Breast epithelium (tissue), 4 donors: ENCODE measurements around the gene RTN4R. TPM values are rescaled to one million over a fixed set of nuclear protein-coding genes. Genes with fewer than 3 reads are reported as not detected.
"Not testable (repeated sequence)": the region's sequence is repeated elsewhere in the genome, so short reads cannot be mapped to it uniquely, and the experiment has no call there.

ENCODE experiments used
- DNase-seq, 2 donors: peaks; one replicate each; pipeline ENCODE4 v3.0.0-alpha.2; 2019; ENCODE audit warnings: low spot score in 2 of 2
- H3K27ac ChIP-seq, 2 donors: fragments of 200-600 bp; sonication (generic) in 1 of 2; one replicate each; pipeline ENCODE4 v1.5.1; 2016 to 2019; ENCODE audit warnings: mild to moderate bottlenecking in 1 of 2
- H3K27me3 ChIP-seq, 2 donors: fragments of 200-600 bp; sonication (generic) in 1 of 2; one replicate each; pipeline versions ENCODE4 v1.5.1 to v1.6.0; 2017 to 2019; ENCODE audit warnings: control low read depth in 1 of 2, mild to moderate bottlenecking in 1 of 2
- H3K36me3 ChIP-seq: fragments of 200-600 bp; one replicate; pipeline ENCODE4 v1.5.1; 2019
- H3K4me1 ChIP-seq, 2 donors: fragments of 200-600 bp; sonication (generic); one replicate each; pipeline ENCODE4 v1.5.1; 2016 to 2019; ENCODE audit warnings: control low read depth in 1 of 2
- H3K4me3 ChIP-seq, 3 donors: fragments of 200-600 bp; sonication (generic); 1 replicate in 2 of 3; 2 replicates in 1 of 3; pipeline ENCODE4 v1.5.1; 2016 to 2019; ENCODE audit warnings: mild to moderate bottlenecking in 3 of 3, moderate library complexity in 2 of 3
- H3K9me3 ChIP-seq, 2 donors: fragments of 200-600 bp; sonication (generic) in 1 of 2; one replicate each; pipeline ENCODE4 v1.5.1; 2016 to 2019; ENCODE audit warnings: control low read depth in 1 of 2
- POLR2A ChIP-seq: fragments of 450-650 bp; IDR thresholded peaks from one replicate; pipeline ENCODE4 v1.6.1; 2016; ENCODE audit warnings: antibody characterized with exemption, mild to moderate bottlenecking, moderate library complexity
- POLR2AphosphoS5 ChIP-seq, 3 donors: sonication (generic); formaldehyde crosslinking; IDR thresholded peaks; one replicate each; pipeline ENCODE4 v1.6.1; 2017; ENCODE audit warnings: antibody characterized with exemption in 3 of 3
- intact Hi-C: fragments of 100-400 bp; cut with DNase I; formaldehyde crosslinking; loops from one replicate; pipeline ENCODE4 v1.15.1; 2023; ENCODE audit warnings: low total_unique reads
- total RNA-seq, 3 donors: library from RNA; depleted of rRNA; stranded (reverse); fragments of >200 nt; gene quantifications; one replicate each; pipeline ENCODE4 v1.1.0, GENCODE V29; 2016
- TF ChIP-seq, protein P1 (sequence below), 3 donors: fragments of 450-650 bp; IDR thresholded peaks; one replicate each; pipeline ENCODE4 v1.5.1; 2016 to 2017; ENCODE audit warnings: antibody characterized with exemption in 3 of 3, mild to moderate bottlenecking in 3 of 3, moderate library complexity in 3 of 3

Gene RTN4R
- total RNA-seq, 3 donors from 2014 or later = 0.48 to 2.0 (median 1.9) TPM

DNA sequence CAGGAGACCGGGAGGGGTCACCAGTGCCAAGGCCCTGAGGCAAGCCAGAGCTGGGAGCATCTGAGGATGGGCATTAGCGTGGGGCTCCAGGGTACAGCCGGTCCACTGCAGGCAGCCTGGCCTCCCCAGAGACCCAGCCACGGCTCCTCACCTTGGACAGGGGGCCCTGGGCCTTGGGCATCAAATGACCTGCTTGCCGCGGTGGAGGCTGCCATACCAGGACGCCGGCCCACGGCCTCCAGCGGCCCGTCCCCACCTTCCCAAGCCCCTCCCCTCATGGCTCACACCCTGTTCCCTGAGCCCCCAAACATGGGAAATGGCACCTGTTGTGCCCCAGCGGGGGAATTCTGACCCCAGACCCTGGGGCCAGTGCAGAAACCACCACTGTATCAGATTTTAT lies 12.7 kb upstream of the RTN4R start:
- H3K36me3 ChIP-seq = no peaks in the 10 kb centered on the region
- H3K27me3 ChIP-seq = no peaks in the 10 kb centered on the region
- intact Hi-C loops = no loop called here
- no peak overlapping the region for H3K27ac ChIP-seq
- DNase-seq = no peak
- TF ChIP-seq, protein P1, sequence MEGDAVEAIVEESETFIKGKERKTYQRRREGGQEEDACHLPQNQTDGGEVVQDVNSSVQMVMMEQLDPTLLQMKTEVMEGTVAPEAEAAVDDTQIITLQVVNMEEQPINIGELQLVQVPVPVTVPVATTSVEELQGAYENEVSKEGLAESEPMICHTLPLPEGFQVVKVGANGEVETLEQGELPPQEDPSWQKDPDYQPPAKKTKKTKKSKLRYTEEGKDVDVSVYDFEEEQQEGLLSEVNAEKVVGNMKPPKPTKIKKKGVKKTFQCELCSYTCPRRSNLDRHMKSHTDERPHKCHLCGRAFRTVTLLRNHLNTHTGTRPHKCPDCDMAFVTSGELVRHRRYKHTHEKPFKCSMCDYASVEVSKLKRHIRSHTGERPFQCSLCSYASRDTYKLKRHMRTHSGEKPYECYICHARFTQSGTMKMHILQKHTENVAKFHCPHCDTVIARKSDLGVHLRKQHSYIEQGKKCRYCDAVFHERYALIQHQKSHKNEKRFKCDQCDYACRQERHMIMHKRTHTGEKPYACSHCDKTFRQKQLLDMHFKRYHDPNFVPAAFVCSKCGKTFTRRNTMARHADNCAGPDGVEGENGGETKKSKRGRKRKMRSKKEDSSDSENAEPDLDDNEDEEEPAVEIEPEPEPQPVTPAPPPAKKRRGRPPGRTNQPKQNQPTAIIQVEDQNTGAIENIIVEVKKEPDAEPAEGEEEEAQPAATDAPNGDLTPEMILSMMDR (IDR thresholded peaks at IDR 0.05) = no peak
- TF ChIP-seq POLR2A (no peak), POLR2AphosphoS5 (IDR thresholded peaks at IDR 0.05) (no peak)
- no peaks in the 10 kb centered on the region for H3K4me1 ChIP-seq
- no peaks in the 10 kb centered on the region for H3K9me3 ChIP-seq
- no peak overlapping the region for H3K4me3 ChIP-seq

DNA sequence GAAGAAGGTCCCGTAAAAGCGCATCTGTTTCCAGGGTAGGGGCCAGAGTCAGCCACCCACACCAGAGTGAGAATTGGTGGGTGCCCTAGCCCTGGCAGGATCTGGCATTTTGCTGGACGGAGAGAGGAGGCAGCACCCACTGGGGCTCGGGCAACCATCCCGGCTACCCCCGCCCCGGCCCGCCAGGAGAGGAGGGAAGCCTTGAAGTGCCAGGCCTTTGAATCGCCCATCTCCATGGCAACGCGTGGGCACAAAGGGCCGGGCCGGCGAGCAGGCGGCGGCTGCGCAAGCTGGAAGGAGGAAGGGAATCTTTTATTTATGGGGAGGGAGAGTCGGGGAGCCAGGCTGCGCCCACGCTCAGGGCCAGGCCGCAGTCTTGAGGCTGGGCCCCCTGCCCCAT lies 12.0 kb upstream of the RTN4R start:
- intact Hi-C loops = not testable (repeated sequence)

DNA sequence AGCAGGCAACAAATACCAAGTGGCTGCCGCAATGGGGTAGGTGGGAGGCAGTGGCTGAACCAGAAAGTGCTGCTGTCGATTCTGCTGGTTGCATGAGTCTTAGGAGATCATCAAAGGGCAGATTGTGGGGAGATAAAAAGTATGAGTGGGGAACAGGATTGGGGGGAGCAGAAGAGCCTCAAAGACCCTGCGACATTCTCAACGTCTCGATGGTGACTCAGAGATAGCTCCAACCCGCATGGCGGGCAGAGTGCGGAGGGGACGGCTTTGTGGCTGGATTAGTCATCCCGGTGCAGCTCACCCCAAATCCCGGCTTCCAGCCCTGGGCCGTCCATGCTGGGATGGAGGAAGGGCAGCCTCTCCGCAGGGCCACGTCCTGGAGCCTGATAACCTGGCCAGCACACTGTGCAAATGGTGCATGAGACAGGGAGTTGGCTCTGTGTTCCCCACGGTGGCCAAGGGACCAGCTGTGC lies 11.6 kb upstream of the RTN4R start:
- no peaks in the 10 kb centered on the region for H3K27me3 ChIP-seq
- no peak overlapping the region for H3K27ac ChIP-seq
- no peak for DNase-seq
- no peaks in the 10 kb centered on the region for H3K36me3 ChIP-seq
- intact Hi-C loops = no loop called here
- no peaks in the 10 kb centered on the region for H3K9me3 ChIP-seq
- no peaks in the 10 kb centered on the region for H3K4me1 ChIP-seq
- TF ChIP-seq, protein P1 (IDR thresholded peaks at IDR 0.05) = no peak
- no peak for TF ChIP-seq POLR2A
- TF ChIP-seq POLR2AphosphoS5 (IDR thresholded peaks at IDR 0.05) = no peak
- no peak overlapping the region for H3K4me3 ChIP-seq

More for the DNA sequence above, 12.0 kb upstream of the RTN4R start:
- H3K36me3 ChIP-seq, H3K27ac ChIP-seq, H3K4me1 ChIP-seq, H3K27me3 ChIP-seq, H3K4me3 ChIP-seq, H3K9me3 ChIP-seq, DNase-seq: not testable (repeated sequence)

DNA sequence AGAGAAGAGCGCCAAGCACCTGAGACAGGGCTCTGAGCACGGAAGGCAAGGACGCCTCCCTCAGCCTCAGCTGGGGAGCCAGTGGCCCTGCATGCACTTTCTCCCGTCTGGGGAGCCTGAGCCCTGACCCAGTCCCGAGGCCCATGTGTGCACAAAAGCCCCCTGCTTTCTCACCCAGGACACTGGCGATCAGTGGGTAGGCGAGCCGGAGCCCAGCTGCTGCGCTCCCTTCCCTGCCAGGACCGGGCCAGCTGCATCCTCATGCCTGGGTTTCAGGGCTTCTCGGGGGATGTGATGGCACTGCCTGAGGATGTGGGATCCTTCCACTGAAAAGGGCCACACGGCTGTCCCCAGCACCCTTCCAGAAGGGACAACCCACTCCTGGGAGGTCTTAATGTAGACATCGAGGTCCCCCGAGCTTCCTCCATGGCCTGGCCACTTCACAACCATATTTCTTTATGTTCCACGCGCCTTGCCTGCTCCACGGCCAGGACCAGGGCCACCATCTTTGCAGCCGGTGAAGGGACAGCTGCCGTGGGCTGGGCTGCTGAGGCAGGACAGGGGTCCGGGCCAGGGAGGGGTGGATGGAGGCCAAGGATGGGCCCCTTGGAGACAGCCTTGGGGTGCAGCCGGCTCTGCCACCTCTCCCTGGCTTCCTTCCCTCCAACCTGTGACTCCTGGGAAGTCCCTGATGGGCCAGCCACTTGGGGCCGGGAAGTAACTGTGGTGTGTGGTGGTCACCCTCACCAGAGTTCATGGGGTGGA lies 10.8 kb upstream of the RTN4R start:
- H3K4me1 ChIP-seq, H3K27me3 ChIP-seq, DNase-seq, H3K4me3 ChIP-seq, H3K9me3 ChIP-seq, H3K27ac ChIP-seq, H3K36me3 ChIP-seq, intact Hi-C loops: not testable (repeated sequence)

DNA sequence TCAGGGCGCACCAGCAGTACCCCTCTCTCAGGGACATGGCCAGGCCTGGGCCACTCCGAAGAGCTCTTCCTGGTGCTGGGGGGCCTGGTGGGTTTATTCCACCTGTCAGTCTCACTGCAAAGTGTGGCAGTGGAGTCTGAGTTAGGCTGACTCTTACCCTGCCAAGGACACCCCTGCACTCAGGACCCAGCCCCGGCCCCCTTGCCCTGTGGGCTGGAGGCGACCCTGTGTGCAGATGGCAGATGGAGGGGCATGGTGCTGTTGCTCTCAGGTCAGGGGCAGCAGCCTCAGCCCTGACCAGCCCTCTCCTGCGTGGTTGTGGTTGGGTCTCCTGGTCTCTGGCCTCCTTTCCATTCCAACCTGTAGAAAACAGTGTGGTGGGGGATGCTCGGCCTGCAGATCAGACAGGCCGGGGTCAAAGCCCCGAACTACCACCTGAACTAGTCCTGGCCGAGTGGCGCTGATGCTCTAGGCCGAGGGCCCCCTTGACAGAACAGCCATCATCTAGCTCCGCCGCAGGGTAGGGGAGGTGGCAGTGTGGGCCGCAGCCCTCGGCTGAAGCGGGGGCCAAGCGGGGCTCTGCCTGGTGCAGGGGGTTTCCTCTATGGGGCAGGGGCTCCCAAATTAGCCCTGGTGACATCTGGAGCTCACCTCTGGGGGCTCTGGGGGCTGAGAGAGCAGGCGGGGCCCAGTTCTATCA lies 10.0 kb upstream of the RTN4R start:
- DNase-seq, H3K9me3 ChIP-seq, intact Hi-C loops, H3K36me3 ChIP-seq, H3K27ac ChIP-seq, H3K4me3 ChIP-seq, H3K4me1 ChIP-seq, H3K27me3 ChIP-seq: not testable (repeated sequence)

DNA sequence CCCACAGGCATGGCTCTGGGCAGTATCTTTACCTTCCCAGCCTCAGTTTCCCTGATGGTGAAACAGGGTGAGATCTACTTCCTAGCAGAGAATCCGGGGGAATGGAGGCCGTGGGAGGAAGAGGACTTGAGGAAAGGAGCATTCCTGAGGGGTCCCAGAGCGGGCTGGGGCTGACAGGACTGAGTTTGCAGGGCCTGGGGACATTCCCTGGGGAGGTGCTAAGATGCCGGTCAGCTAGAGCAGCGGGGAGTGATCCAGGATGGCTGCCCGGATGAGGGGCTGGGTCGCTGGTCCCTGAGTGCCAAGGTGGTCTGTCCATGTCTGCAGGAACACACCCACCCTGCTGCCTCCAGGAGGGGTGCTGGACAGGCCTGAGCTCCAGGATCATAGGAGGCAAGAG lies 8.3 kb upstream of the RTN4R start:
- H3K4me1 ChIP-seq = no peaks in the 10 kb centered on the region
- intact Hi-C loops = no loop called here
- H3K4me3 ChIP-seq = no peak overlapping the region
- DNase-seq = no peak
- H3K36me3 ChIP-seq = no peaks in the 10 kb centered on the region
- no peaks in the 10 kb centered on the region for H3K9me3 ChIP-seq
- TF ChIP-seq POLR2A = no peak
- TF ChIP-seq POLR2AphosphoS5 (IDR thresholded peaks at IDR 0.05) = no peak
- TF ChIP-seq, protein P1 (IDR thresholded peaks at IDR 0.05) = no peak
- no peaks in the 10 kb centered on the region for H3K27me3 ChIP-seq
- H3K27ac ChIP-seq = no peak overlapping the region
